Activated naive CD4-positive, alpha-beta T cell treated with anti-CD3 and anti-CD28 coated beads, Interleukin-2, amount 10 ng/mL, durations not matched to agents 7 days and 5 days (primary cell): ENCODE data around the gene TM9SF2.

ENCODE experiments used
- CTCF ChIA-PET: fragments of 350-600 bp; sonication (Branson Sonifier 250); formaldehyde crosslinking; loops from one replicate; lab custom pipeline; 2021; ENCODE audit warnings: antibody characterized with exemption; lab: Charles Lee
- DNase-seq: peaks from one replicate; pipeline ENCODE4 v3.0.0-alpha.2; 2020
- H3K27ac Mint-ChIP-seq: one replicate; pipeline ENCODE4 v1.8.0; 2021; ENCODE audit warnings: mild to moderate bottlenecking, moderate library complexity, mixed read lengths
- H3K27me3 Mint-ChIP-seq: one replicate; pipeline ENCODE4 v1.8.0; 2021; ENCODE audit warnings: mild to moderate bottlenecking, mixed read lengths
- H3K36me3 Mint-ChIP-seq: one replicate; pipeline ENCODE4 v1.8.0; 2021; ENCODE audit warnings: mixed read lengths
- H3K4me1 Mint-ChIP-seq: one replicate; pipeline ENCODE4 v1.8.0; 2021; ENCODE audit warnings: mixed read lengths
- H3K4me3 Mint-ChIP-seq: one replicate; pipeline ENCODE4 v1.8.0; 2021; ENCODE audit warnings: mild to moderate bottlenecking, moderate library complexity, mixed read lengths
- H3K9me3 Mint-ChIP-seq: one replicate; pipeline ENCODE4 v1.8.0; 2021; ENCODE audit warnings: mixed read lengths

Gene TM9SF2

DNA sequence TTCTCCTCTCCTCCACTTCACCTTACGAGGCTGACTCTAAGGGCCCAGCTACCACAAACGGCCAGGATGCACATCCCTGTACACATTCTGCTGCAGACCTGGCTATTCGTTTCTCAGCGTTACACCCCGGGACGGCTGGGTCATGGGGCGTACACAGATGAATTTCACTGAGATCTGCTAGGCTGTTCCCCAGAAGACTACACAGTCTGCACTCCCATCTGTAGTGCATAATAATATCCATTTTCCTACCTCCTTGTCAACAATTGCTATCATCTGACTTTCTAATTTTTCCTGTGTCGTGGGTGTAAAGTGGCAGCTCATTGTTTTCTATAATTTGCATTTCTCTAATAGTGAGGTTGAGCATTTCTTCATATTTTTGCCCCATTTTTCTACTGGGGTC lies 85.7 kb downstream of the TM9SF2 start:
- Mint-ChIP-seq H3K4me3 (no peak overlapping the region), H3K36me3 (no peaks in the 10 kb centered on the region), H3K27ac (no peak overlapping the region), H3K27me3 (peaks cover 6% of the 10 kb centered on the region), H3K9me3 (no peaks in the 10 kb centered on the region), H3K4me1 (peaks cover 6% of the 10 kb centered on the region)
- CTCF ChIA-PET, result no interaction called here
- DNase-seq, result no peak

DNA sequence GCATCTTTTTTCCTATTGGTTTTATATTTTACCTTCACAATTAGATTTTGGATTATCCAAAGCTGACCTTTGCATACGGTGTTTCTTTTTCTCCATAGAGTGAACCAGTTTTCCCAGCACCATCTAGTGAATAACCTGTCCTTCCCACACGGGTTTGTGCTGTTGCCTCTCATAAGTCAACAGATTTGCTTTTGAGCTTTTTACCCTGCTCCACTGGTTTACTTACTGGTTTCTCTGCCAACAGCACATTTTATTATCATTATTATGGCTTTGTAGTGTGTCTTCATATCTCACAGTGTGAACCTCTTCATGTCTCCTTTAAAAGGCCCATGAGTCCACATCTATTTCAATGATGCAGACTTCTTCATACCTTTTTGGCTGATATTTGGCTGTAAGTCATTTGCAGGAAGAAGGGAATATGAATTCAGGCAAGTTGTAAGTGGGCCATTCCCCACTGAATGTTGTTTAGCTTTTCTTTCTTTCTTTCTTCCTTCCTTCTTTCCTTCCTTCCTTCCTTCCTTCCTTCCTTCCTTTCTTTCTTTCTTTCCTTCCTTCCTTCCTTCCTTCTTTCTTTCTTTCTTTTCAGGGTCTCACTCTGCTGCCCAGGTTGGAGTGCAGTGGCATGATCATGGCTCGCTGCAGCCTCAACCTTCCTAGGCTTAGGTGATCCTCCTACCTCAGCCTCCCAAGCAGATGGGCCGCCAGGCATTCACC lies 86.8 kb downstream of the TM9SF2 start:
- no peaks in the 10 kb centered on the region for H3K36me3 Mint-ChIP-seq
- CTCF ChIA-PET, result interaction anchor here (1.3 kb wide), 1 partner anchor 145 kb away, joined by 3 read pairs; no protein-coding TSS in a partner anchor
- no peak overlapping the region for H3K4me3 Mint-ChIP-seq
- H3K4me1 Mint-ChIP-seq, result peaks cover 6% of the 10 kb centered on the region
- no peak overlapping the region for H3K27ac Mint-ChIP-seq
- H3K27me3 Mint-ChIP-seq, result peaks cover 6% of the 10 kb centered on the region
- no peaks in the 10 kb centered on the region for H3K9me3 Mint-ChIP-seq
- DNase-seq, result no peak

DNA sequence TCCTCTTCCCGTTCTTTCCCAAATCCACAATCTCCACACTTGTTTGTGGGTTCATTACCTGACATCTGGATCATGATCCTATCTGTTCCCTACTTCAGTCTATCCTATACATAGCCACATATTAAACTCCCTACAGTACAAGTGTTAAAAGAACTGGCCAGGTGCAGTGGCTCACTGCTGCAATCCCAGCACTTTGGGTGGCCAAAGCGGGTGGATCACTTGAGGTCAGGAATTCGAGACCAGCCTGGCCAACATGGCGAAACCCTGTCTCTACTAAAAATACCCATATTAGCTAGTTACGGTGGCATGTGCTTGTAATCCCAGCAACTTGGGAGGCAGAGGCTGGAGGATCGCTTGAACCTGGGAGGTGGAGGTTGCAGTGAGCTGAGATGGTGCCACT lies 88.3 kb downstream of the TM9SF2 start:
- Mint-ChIP-seq H3K27me3 (peaks cover 11% of the 10 kb centered on the region), H3K27ac (no peak overlapping the region), H3K4me3 (no peak overlapping the region), H3K9me3 (no peaks in the 10 kb centered on the region), H3K4me1 (peaks cover 6% of the 10 kb centered on the region), H3K36me3 (no peaks in the 10 kb centered on the region)
- DNase-seq, result no peak
- CTCF ChIA-PET, result no interaction called here

DNA sequence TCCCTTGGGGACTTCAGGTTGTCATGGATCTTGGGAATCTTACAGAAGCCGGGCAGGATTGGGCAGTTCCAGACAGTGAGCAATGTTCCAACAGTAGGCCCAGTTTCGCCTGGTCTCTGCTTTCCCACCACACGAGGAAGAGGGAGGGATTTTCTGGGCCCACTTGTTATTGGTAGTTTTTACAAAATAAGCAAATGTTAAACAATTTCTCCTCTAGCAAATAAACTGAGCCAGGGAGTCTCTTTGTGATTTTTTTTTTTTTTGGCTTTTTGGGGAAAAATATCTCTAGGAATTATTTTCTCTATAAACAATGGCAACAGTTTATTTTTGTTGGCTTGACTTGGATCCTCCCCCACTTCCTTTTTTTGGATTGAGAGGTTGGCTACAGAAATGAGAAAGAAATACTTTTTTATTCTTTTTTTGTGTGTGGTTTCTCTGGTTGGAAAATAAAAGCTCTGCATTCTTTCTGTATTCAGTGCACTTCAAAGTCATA lies 89.3 kb downstream of the TM9SF2 start:
- peaks cover 6% of the 10 kb centered on the region for H3K4me1 Mint-ChIP-seq
- CTCF ChIA-PET, result no interaction called here
- no peak overlapping the region for H3K27ac Mint-ChIP-seq
- no peaks in the 10 kb centered on the region for H3K9me3 Mint-ChIP-seq
- no peaks in the 10 kb centered on the region for H3K36me3 Mint-ChIP-seq
- peaks cover 14% of the 10 kb centered on the region for H3K27me3 Mint-ChIP-seq
- no peak overlapping the region for H3K4me3 Mint-ChIP-seq
- no peak for DNase-seq

DNA sequence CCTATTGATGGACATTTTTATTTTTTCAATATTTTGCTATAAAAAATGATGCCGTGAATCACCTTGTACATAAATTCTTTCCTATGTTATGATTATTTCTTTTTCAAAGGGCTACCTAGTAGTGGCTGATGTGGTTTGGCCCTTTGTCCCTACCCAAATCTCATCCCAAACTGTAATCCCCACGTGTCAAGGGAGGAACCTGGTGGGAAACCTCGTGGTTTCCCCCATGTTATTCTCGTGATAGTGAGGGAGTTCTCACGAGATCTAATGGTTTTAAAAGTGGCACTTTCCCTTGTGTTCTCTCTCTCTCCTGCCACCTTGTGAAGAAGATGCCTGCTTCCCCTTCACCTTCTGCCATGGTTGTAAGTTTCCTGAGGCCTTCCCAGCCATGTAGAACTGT lies 94.9 kb downstream of the TM9SF2 start:
- Mint-ChIP-seq H3K4me1 (peaks cover 9% of the 10 kb centered on the region), H3K9me3 (no peaks in the 10 kb centered on the region), H3K27me3 (peaks cover 8% of the 10 kb centered on the region), H3K4me3 (no peak overlapping the region), H3K36me3 (no peaks in the 10 kb centered on the region), H3K27ac (no peak overlapping the region)
- DNase-seq, result no peak
- CTCF ChIA-PET, result interaction anchor here (0.6 kb wide), 1 partner anchor 93 kb away, joined by 3 read pairs; no protein-coding TSS in a partner anchor

DNA sequence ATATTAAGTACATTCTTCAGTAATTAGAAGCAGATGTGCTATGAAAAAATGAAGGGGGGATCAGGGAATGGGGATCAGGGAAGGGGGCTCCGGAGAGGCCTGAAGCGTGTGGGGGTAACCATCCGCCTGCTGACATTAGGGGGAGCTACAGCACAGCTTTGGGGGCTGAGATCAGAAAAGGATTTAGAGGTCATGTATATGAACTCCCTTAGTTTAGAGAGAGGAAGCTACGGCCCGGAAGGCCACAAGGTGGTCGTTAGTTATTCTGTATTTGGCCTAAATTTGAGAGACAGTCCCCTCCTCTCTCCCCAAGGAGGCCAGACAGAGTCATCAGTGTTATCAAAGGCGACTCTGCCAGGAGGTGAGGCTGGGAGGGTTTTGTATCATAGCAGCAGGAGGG lies 99.0 kb downstream of the TM9SF2 start:
- DNase-seq, result no peak
- Mint-ChIP-seq H3K4me3 (no peak overlapping the region), H3K4me1 (peaks cover 37% of the 10 kb centered on the region), H3K27ac (no peak overlapping the region), H3K36me3 (peaks cover 4% of the 10 kb centered on the region), H3K27me3 (peaks cover 4% of the 10 kb centered on the region), H3K9me3 (peaks cover 2% of the 10 kb centered on the region)
- CTCF ChIA-PET, result no interaction called here

DNA sequence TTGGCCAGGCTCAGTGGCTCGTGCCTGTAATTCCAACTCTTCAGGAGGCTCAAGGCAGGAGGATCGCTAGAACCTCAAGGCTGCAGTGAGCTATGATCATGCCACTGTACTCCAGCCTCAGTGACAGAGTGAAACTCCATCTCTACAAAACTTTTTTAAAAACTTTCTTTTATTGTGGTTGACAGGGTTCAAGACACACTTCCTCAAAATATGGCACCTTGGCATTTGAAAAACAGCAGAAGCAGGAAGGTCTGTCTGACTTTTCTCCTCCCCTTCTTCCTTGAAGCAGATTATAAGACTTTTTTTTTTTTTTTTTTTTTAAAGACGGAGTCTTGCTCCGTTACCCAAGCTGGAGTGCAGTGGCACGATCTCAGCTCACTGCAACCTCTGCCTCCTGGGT lies 100.3 kb downstream of the TM9SF2 start:
- peaks cover 2% of the 10 kb centered on the region for H3K9me3 Mint-ChIP-seq
- peaks cover 4% of the 10 kb centered on the region for H3K27me3 Mint-ChIP-seq

DNA sequence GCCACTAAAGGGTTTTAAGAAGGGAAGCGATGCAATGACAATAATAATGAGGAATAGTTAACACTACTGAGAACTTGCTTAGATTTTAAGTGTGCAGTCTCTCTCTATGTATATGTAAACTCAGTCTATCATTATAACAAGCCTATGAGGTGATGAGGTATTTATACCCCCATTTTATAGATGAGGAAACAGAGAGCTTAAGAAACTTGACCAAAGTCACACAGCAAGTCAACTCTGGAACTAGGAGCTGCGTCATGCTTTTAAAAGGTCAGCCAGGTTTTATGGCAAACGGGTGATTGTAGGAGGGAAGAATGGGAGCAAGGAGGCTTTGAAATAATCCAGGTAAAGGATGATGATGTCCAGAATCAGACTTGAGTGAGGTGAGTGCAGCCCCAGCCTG lies 103.4 kb downstream of the TM9SF2 start:
- CTCF ChIA-PET, result no interaction called here
- peaks cover 10% of the 10 kb centered on the region for H3K36me3 Mint-ChIP-seq
- peak overlapping the region; percentile 85 for H3K27ac Mint-ChIP-seq
- peaks cover 8% of the 10 kb centered on the region for H3K27me3 Mint-ChIP-seq
- peaks cover 60% of the 10 kb centered on the region for H3K4me1 Mint-ChIP-seq
- H3K9me3 Mint-ChIP-seq, result peaks cover 2% of the 10 kb centered on the region
- H3K4me3 Mint-ChIP-seq, result peak overlapping the region; percentile 43
- DNase-seq, result no peak

More for the DNA sequence above, 100.3 kb downstream of the TM9SF2 start:
- DNase-seq, result no peak
- CTCF ChIA-PET, result no interaction called here
- Mint-ChIP-seq H3K36me3 (peaks cover 4% of the 10 kb centered on the region), H3K27ac (peak overlapping the region; percentile 84), H3K4me3 (peak overlapping the region; percentile 30), H3K4me1 (peaks cover 46% of the 10 kb centered on the region)

DNA sequence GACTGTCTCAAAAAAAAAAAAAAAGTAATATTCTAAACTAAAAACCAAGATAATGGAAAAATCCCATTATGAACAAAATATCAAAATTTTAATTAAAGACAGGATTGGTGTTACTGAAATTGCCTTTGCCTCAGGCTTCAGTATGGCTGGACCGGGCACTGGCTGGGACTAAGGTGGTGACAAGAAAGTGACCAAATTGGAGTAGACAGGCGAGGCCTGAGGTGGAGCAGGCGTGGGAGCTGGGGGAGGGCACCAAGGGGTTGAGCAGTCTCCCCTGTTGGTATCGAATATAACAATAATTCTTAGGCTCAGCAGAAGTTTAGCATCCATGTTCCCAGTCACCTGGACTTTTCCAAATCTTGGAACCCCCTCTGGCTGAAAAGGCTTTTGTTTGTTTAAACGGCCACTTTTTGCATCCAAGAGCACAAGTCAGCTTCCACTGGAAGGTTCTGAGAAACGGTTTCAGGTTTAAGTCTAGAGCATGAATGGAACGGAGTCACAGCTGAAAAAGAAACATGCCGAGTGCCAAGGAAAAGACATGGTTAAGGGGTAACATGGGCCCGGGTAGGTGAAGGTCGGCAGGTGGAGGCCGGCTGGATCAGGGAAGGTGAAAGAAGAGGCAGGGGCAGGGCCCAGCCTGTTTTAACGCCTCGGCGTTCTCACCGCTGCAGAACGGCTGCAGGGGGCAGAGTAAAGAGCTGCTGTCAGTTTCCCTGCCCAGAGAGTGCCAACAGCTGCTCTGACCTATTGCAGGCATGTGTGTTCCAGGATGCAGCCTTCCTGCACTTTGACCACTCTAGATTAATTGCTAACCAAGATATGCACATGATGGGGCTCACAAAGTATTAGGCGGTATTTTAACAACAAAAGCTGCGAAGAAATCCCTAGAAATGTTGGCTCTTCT lies 104.4 kb downstream of the TM9SF2 start:
- CTCF ChIA-PET, result interaction anchor here (1.0 to 1.5 kb wide), 4 partner anchors 36 to 336 kb away, joined by 3 to 6 read pairs (median 3); no protein-coding TSS in a partner anchor
- DNase-seq, result peak; percentile 67
- H3K4me1 Mint-ChIP-seq, result peaks cover 57% of the 10 kb centered on the region
- peak overlapping the region; percentile 94 for H3K27ac Mint-ChIP-seq
- H3K9me3 Mint-ChIP-seq, result peaks cover 2% of the 10 kb centered on the region
- H3K27me3 Mint-ChIP-seq, result peaks cover 8% of the 10 kb centered on the region
- H3K4me3 Mint-ChIP-seq, result peak overlapping the region; percentile 79
- peaks cover 12% of the 10 kb centered on the region for H3K36me3 Mint-ChIP-seq

DNA sequence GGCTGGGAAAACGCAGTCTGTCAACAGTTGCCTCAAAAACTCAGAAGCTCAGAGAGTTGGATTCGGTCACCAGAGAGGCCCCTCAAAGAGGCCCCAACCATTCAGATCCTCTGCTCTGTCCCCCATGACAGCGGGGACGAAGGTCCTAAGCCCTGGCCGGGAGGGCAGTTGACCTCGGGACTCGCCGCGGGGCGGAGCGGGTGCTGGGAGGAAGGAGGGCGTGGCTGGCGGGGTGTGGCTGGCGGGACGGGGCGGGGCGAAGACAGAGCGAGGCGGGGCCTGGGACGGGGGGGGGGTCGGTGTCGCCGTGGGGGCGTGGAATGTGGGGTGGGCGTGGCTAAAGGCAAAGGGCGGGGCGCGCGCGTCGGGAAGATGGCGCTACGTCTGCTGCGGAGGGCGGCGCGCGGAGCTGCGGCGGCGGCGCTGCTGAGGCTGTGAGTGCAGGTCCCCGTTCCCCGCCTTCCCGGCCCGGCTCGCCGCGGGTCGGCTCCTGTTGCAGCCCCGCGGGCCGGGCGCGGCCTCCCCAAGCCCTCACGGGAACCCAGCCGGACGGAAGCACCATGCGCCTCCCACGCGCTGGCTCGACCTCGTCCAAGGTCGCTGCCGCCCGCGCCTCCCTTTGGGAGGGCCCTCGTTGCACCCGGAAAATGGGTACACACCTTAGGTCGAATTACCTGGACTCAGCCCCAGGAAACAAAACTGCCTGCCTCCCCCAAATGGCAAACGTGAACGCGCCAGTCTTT lies 105.2 kb downstream of the TM9SF2 start, which contains the start of gene CLYBL:
TSS of gene CLYBL (plus strand) at position 367 of the 743 bp plus-strand sequence.
- H3K4me1 Mint-ChIP-seq, result peaks cover 49% of the 10 kb centered on the region

DNA sequence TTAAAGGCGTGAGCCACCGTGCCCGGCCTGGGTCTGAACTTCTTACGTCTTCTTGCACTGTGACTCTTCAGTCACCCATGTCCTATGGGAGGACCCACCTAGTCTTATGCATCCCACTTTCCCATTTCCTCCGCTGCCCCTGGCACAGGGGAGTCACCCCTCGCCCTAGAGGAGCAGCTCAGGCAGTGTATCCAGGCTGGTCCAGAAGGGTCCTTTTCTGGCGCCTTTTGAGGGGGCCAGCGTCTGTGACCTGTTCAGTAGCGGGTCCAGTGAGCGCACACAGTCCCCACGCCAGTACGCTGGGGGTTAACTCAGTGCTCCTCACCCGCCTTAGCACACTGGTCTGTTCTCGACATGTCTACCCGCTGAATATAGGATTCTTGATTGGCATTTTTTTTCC lies 107.1 kb downstream of the TM9SF2 start:
- CTCF ChIA-PET, result no interaction called here
- peak overlapping the region; percentile 77 for H3K27ac Mint-ChIP-seq

More for the DNA sequence above, 105.2 kb downstream of the TM9SF2 start, which contains the start of gene CLYBL:
- DNase-seq, result peak; percentile 92
- Mint-ChIP-seq H3K9me3 (no peaks in the 10 kb centered on the region), H3K36me3 (peaks cover 9% of the 10 kb centered on the region), H3K27me3 (peaks cover 4% of the 10 kb centered on the region), H3K27ac (peak within 1 kb of the TSS; percentile 94), H3K4me3 (peak within 1 kb of the TSS; percentile 79)
- CTCF ChIA-PET, result interaction anchor here (1.0 to 1.5 kb wide), 5 partner anchors 9 to 337 kb away, joined by 3 to 6 read pairs (median 3); no protein-coding TSS in a partner anchor

DNA sequence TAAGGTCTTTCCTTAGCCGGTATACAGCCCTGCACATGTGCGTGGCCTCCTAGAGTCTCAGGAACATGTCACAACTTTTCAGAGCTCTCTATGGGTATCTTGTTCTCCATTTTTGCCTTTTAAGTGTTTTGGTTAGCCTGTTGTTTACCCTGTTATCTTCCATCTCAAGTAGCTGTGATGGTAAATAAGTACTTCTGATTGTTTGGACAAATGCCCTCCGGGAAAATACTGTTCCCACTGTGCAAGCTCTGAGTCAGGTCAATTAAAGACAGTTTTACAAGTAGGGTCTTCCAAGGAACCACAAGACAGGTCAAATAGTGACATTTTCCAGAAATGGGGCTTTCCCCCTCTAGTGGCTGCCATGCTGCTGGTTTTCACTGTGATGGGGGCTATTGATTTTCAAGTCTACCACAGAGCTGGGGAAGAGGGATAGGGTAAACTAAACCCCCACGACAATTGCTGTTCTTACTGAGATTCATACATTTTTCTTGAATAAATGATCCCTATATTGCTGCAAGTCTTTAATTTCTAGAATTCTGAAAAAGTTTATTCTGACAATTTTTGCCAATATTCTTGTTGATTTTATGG lies 109.5 kb downstream of the TM9SF2 start:
- no peak overlapping the region for H3K4me3 Mint-ChIP-seq
- peaks cover 10% of the 10 kb centered on the region for H3K27me3 Mint-ChIP-seq
- H3K9me3 Mint-ChIP-seq, result no peaks in the 10 kb centered on the region
- H3K4me1 Mint-ChIP-seq, result peaks cover 21% of the 10 kb centered on the region
- peaks cover 8% of the 10 kb centered on the region for H3K36me3 Mint-ChIP-seq
- DNase-seq, result no peak
- CTCF ChIA-PET, result interaction anchor here (0.9 to 1.1 kb wide), 3 partner anchors 30 to 340 kb away, joined by 3 read pairs; no protein-coding TSS in a partner anchor
- H3K27ac Mint-ChIP-seq, result no peak overlapping the region

More for the DNA sequence above, 107.1 kb downstream of the TM9SF2 start:
- peaks cover 4% of the 10 kb centered on the region for H3K27me3 Mint-ChIP-seq
- peaks cover 8% of the 10 kb centered on the region for H3K36me3 Mint-ChIP-seq
- DNase-seq, result no peak
- peak overlapping the region; percentile 46 for H3K4me3 Mint-ChIP-seq
- peaks cover 34% of the 10 kb centered on the region for H3K4me1 Mint-ChIP-seq
- H3K9me3 Mint-ChIP-seq, result no peaks in the 10 kb centered on the region
